ENCODE data around the gene PIK3R1. TPM values are rescaled to one million over a fixed set of nuclear protein-coding genes. Genes with fewer than 3 reads are reported as not detected.

PIK3R1 gene
- total and polyA plus RNA-seq, 2 of the 4 experiments (the other 2 are of a cell fraction): 2.4 to 9.3 TPM

GRCh38 chr5:68287631-68287975 is 72.0 kb downstream of the PIK3R1 start:
- H2BK5ac ChIP-seq (ENCODE audit: low read depth, low read length, poor library complexity, severe bottlenecking): peak overlapping the region; percentile 41
- ATAC-seq (ENCODE audit: low read depth) (no peak), DNase-seq (no peak)
- no peak overlapping the region for H3K4ac ChIP-seq (ENCODE audit: low read depth, low read length)
- H2AK5ac ChIP-seq (ENCODE audit: low read depth, low read length): no peak overlapping the region
- no peak overlapping the region; the same call in 1 of the 2 replicates for H2BK120ac ChIP-seq (ENCODE audit: low read depth, low read length)
- peaks cover 11% of the 10 kb centered on the region for H3K4me1 ChIP-seq (ENCODE audit: control insufficient read depth, insufficient read depth, low read length)
- intact Hi-C loops (cut with micrococcal nuclease) (loop anchor here (2.0 to 5.0 kb wide), 3 partner anchors 373 to 720 kb away; no protein-coding TSS in a partner anchor), dilution Hi-C loops (cut with HindIII; ENCODE audit: low sequenced_read_pairs, unreplicated experiment) (no loop called here), in situ Hi-C loops (cut with MboI; ENCODE audit: low sequenced_read_pairs) (loop anchor here (5.0 kb wide), 2 partner anchors 175 to 675 kb away; no protein-coding TSS in a partner anchor)
- H3K9me1 ChIP-seq (ENCODE audit: insufficient read depth, low read length): no peaks in the 10 kb centered on the region
- peak overlapping the region; percentile 84 for H2AFZ ChIP-seq (replicated peaks; ENCODE audit: low read length, poor library complexity)
- TF ChIP-seq FOS (IDR thresholded peaks at IDR 0.05; ENCODE audit: low read depth, low read length) (no peak), CHD1 (IDR thresholded peaks at IDR 0.05; ENCODE audit: low read depth, low read length) (no peak), RCOR1 (IDR thresholded peaks at IDR 0.05; ENCODE audit: insufficient replicate concordance, low read length) (no peak)
- TF ChIP-seq, protein P1, sequence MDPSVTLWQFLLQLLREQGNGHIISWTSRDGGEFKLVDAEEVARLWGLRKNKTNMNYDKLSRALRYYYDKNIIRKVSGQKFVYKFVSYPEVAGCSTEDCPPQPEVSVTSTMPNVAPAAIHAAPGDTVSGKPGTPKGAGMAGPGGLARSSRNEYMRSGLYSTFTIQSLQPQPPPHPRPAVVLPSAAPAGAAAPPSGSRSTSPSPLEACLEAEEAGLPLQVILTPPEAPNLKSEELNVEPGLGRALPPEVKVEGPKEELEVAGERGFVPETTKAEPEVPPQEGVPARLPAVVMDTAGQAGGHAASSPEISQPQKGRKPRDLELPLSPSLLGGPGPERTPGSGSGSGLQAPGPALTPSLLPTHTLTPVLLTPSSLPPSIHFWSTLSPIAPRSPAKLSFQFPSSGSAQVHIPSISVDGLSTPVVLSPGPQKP (IDR thresholded peaks at IDR 0.05; ENCODE audit: borderline replicate concordance, low read depth, low read length): no peak
- no TSS peak for BruUV-seq (replicated peaks)
- H2BK15ac ChIP-seq (ENCODE audit: low read depth, low read length): no peak overlapping the region
- WGBS, 2 experiments (ENCODE audit: extremely low coverage in 2 of 2, insufficient read length in 1 of 2): no CpG with 5 or more reads among the region's 8 CpGs
- H3K27ac ChIP-seq (ENCODE audit: insufficient read depth, low read length): peak overlapping the region; percentile 18; the same call in 1 of the 2 replicates
- H4K20me1 ChIP-seq (ENCODE audit: insufficient read depth, low read length): no peaks in the 10 kb centered on the region
- H4K5ac ChIP-seq (ENCODE audit: low read depth, low read length): peak overlapping the region; percentile 37; the same call in 1 of the 2 replicates
- H3K14ac ChIP-seq (replicated peaks; ENCODE audit: low read depth, low read length): no peak overlapping the region
- CTCF ChIA-PET: interaction anchor here (2.7 kb wide), 1 partner anchor 174 kb away, joined by 13 read pairs; no protein-coding TSS in a partner anchor
- peaks cover 8 to 14% of the 10 kb centered on the region in 2 experiments; a peak in 3 of 4 replicates for H3K79me1 ChIP-seq (ENCODE audit: low read depth in 1 of 2, low read length in 2 of 2)
- POLR2A ChIA-PET (ENCODE audit: unreplicated experiment): no interaction called here
- no peak overlapping the region for H3K18ac ChIP-seq (ENCODE audit: low read depth, low read length)
- no peak overlapping the region for H3K23ac ChIP-seq (ENCODE audit: low read depth, low read length)
- no peak overlapping the region for H3K56ac ChIP-seq (ENCODE audit: extremely low read depth, insufficient read depth, low read length)
- H4K8ac ChIP-seq (ENCODE audit: low read depth in 2 of 2, low read length in 2 of 2): no peak overlapping the region
- H3K4me2 ChIP-seq (ENCODE audit: low read depth, low read length): peak overlapping the region; percentile 73
- H3K4me3 ChIP-seq (ENCODE audit: insufficient read depth, low read depth, low read length): no peak overlapping the region
- H3K27me3 ChIP-seq (ENCODE audit: control insufficient read depth, insufficient read depth, low read length): no peaks in the 10 kb centered on the region
- no peak overlapping the region for H2AK9ac ChIP-seq (replicated peaks; ENCODE audit: low read depth, low read length, poor library complexity)
- H3K9me3 ChIP-seq (ENCODE audit: control insufficient read depth, insufficient read depth, low read length): no peaks in the 10 kb centered on the region
- H4K91ac ChIP-seq (ENCODE audit: insufficient read depth, low read depth, low read length): no peak overlapping the region
- no peak overlapping the region for H2BK20ac ChIP-seq (ENCODE audit: low read depth, low read length)
- H3K9ac ChIP-seq (ENCODE audit: low read depth, low read length): no peak overlapping the region
- 0 out of 2 replicates have a peak, but pooled peaks cover 3% of the 10 kb centered on the region for H3K36me3 ChIP-seq (ENCODE audit: control insufficient read depth, insufficient read depth, low read length)
